ENCODE data around the gene DGKH. TPM values are rescaled to one million over a fixed set of nuclear protein-coding genes. Genes with fewer than 3 reads are reported as not detected.

The DGKH gene
- total and polyA plus RNA-seq, 9 of the 15 experiments (the other 6 are each of a cell fraction or from before 2014, with no cell fraction given) = 0.38 to 4.4 (median 3.1) TPM

- Histone ChIP-seq H3K9me1 (ENCODE audit: control insufficient read depth, insufficient read depth, low read length) (no peaks in the 10 kb centered on the region), H4K20me1 (replicated peaks; ENCODE audit: control insufficient read depth, insufficient read depth, low read length) (peaks cover 6% of the 10 kb centered on the region; the same call in 1 of the 2 replicates), H3K27me3 (ENCODE audit: control insufficient read depth in 2 of 2, insufficient read depth in 2 of 2, low read length in 2 of 2) (no peaks in the 10 kb centered on the region), H3K9ac (ENCODE audit: insufficient read depth in 1 of 2, low read depth in 2 of 2, low read length in 2 of 2) (no peak overlapping the region), H3K4me2 (ENCODE audit: insufficient read depth, low read length) (no peak overlapping the region), H2AFZ (ENCODE audit: low read depth, low read length) (no peak overlapping the region), H3K36me3 (ENCODE audit: control insufficient read depth, insufficient read depth, low read length) (no peaks in the 10 kb centered on the region), H3K4me1 (replicated peaks in 1 of 2; ENCODE audit: control insufficient read depth in 2 of 2, insufficient read depth in 2 of 2, low read length in 2 of 2) (peaks cover 0 to 10% of the 10 kb centered on the region in 2 experiments; a peak in 1 of 5 replicates), H3K27ac (ENCODE audit: extremely low read depth, low read depth, low read length) (no peak overlapping the region), H3K9me3 (replicated peaks; ENCODE audit: control insufficient read depth, insufficient read depth, low read depth, low read length) (no peaks in the 10 kb centered on the region), H3K79me2 (ENCODE audit: control insufficient read depth, insufficient read depth, low read length) (no peaks in the 10 kb centered on the region), H3K4me3 (no peak overlapping the region)
- TF ChIP-seq NBN (IDR thresholded peaks at IDR 0.05; ENCODE audit: low read depth) (no peak), MCM5 (IDR thresholded peaks at IDR 0.05; ENCODE audit: low read depth) (no peak), NRF1 (conservative IDR thresholded peaks at IDR 0.05 in 1 of 2, IDR thresholded peaks at IDR 0.05 in 1 of 2) (no peak), TAF15 (IDR thresholded peaks at IDR 0.05; ENCODE audit: low read depth, low read length) (no peak), NCOA1 (IDR thresholded peaks at IDR 0.05; ENCODE audit: low read depth) (no peak), GTF2E2 (tag; IDR thresholded peaks at IDR 0.05) (no peak), MAFF (IDR thresholded peaks at IDR 0.05; ENCODE audit: low read length) (no peak), HNRNPLL (IDR thresholded peaks at IDR 0.05; ENCODE audit: low read depth, low read length, poor library complexity, severe bottlenecking) (no peak), RBM15 (IDR thresholded peaks at IDR 0.05; ENCODE audit: insufficient read depth, low read length) (no peak), BRD9 (IDR thresholded peaks at IDR 0.05; ENCODE audit: low read depth, partially characterized antibody) (no peak), BCOR (IDR thresholded peaks at IDR 0.05) (no peak), EP400 (IDR thresholded peaks at IDR 0.05) (no peak), XRCC3 (IDR thresholded peaks at IDR 0.05) (no peak), E2F5 (CRISPR knock-in tag; IDR thresholded peaks at IDR 0.05) (no peak)
- POLR2A ChIA-PET = interaction anchor here (0.8 to 1.1 kb wide), 2 partner anchors 27 to 900 kb away, joined by 3 read pairs; no protein-coding TSS in a partner anchor
- FAIRE-seq = no peak
- no peak for DNase-seq (ENCODE audit: extremely low read depth in 1 of 4, low spot score in 3 of 4)
- no TSS peak for BruUV-seq (replicated peaks)
- 26% methylated on average over 4 of the region's 4 CpGs for WGBS (ENCODE audit: insufficient coverage, low coverage, missing lambda C conversion rate)
- no peak for ATAC-seq
- CTCF ChIA-PET (ENCODE audit: low intra/inter-chr PET ratio) = no interaction called here
- in situ Hi-C loops (cut with MboI) = loop anchor here (10.0 to 25.0 kb wide), 2 partner anchors 448 to 701 kb away; no protein-coding TSS in a partner anchor
- intact Hi-C loops (cut with micrococcal nuclease) = loop anchor here (2.0 to 5.0 kb wide), 2 partner anchors 104 to 206 kb away; no protein-coding TSS in a partner anchor
Measured at GRCh38 chr13:42112864-42113263, 64.4 kb downstream of the DGKH start.

All from K562 (cell line).